GM12872 (cell line): ENCODE data around the gene YPEL1.

ENCODE experiments used
- TF ChIP-seq, protein P1 (sequence below): IDR thresholded peaks from 3 replicates; pipeline ENCODE4 v1.5.1; 2011; ENCODE audit warnings: low read depth, mild to moderate bottlenecking, low read length, moderate library complexity; ENCODE audit not compliant: insufficient read depth

The YPEL1 gene

DNA sequence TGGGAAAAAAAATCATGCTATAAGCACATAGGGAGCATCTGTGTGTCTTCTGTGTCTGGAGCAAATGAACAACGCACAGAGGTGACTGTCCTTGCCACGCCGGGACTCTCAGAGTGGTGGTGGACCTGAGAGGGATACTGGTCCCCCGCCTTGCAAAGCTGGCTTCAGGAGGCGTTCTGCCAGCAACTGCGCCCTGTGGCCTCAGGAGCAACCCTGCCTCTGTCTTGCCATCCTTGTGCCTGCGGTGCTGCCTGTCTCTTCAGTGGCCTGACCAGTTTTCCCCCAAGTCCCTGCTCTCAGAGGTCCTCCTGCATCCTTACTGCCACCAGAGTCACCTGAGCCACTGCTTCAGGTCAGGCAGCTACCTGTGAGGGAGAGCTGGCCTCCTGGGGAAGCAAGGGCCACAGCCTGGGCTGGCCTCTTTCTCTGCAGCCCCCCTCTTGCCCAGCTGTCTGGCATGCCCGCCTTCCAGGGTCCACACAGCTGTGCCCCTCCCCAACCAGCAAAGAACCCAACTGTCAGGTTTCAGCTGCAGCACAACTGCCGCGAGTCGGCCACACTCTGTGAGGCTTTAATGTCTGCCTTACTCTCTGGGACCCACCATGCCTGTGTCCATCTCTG, 30.4 kb upstream of the YPEL1 start:
- TF ChIP-seq, protein P1, sequence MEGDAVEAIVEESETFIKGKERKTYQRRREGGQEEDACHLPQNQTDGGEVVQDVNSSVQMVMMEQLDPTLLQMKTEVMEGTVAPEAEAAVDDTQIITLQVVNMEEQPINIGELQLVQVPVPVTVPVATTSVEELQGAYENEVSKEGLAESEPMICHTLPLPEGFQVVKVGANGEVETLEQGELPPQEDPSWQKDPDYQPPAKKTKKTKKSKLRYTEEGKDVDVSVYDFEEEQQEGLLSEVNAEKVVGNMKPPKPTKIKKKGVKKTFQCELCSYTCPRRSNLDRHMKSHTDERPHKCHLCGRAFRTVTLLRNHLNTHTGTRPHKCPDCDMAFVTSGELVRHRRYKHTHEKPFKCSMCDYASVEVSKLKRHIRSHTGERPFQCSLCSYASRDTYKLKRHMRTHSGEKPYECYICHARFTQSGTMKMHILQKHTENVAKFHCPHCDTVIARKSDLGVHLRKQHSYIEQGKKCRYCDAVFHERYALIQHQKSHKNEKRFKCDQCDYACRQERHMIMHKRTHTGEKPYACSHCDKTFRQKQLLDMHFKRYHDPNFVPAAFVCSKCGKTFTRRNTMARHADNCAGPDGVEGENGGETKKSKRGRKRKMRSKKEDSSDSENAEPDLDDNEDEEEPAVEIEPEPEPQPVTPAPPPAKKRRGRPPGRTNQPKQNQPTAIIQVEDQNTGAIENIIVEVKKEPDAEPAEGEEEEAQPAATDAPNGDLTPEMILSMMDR, result no peak

DNA sequence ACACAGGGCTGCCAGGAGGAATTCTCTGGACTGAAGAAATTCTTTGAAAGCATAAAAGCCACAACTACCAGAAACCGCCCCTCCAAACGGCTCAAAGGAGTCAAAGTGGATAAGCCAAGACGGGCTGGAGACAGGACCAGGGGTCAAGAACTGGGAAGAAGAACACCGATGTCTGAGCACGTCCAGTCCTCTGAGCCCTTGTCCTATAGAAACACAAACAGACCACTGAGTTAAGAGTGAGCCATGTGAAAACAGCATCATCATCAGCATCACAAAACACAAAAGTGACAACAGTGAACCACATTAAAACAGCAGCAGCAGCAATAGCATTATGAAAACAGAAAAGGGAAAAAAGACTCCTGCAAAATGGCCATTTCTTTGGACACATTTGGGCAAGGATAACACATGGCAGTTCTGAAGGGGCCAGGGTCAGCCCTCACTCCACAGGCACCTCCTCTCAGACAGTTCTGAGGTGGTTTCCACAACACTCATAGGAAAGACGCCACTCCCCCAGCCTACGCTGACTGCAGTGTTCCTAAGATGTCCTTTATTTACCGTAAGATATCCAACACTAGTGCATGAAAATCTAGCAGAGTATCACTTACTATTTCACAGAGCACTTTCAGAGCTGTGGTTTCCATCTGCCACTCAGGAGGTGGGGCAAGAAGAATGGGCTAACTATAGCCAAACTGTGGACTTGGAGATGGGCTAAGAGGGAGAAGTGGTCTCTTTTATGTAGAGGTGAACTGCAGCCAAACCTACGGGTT, 28.6 kb upstream of the YPEL1 start:
- TF ChIP-seq, protein P1, result no peak

DNA sequence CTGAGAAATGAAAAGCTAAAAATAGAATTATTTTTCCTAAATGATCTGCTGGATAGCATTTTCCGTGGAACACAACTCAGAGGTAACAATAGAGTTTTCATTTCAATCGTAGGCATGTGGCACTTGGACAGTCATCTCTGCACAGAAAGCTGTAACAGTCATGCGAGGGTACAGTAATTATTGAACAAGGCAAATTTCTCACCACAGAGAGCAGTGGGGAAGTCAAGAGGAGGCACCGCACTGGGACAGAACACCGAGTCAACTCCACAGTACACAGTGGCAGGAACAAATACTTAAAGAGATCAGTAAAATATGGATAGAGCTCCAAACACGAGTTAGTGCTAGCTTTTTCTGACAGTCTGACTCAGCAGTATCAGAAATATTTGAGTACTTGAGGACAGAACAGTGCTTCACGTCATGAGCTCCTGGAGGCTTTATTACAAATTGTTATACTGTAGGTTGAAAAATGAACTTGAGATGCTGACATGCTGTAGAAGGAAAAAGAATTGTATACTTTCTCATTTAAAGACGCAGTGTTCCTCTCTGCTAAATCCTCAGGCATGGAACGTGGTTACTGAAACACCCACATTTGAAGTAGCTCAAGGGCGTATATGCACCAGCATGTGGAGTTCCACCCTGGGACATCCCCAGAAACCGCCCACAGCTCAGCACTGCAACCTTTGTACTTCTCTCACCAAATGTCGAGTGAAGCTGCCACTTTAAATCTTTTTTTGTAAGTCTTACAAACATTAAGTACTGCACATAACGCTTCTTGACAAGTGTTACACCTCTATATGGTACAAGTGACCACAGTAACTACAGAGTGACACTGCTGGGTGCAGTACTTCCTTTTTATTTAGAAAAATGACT, 27.4 kb upstream of the YPEL1 start:
- TF ChIP-seq, protein P1, result no peak

DNA sequence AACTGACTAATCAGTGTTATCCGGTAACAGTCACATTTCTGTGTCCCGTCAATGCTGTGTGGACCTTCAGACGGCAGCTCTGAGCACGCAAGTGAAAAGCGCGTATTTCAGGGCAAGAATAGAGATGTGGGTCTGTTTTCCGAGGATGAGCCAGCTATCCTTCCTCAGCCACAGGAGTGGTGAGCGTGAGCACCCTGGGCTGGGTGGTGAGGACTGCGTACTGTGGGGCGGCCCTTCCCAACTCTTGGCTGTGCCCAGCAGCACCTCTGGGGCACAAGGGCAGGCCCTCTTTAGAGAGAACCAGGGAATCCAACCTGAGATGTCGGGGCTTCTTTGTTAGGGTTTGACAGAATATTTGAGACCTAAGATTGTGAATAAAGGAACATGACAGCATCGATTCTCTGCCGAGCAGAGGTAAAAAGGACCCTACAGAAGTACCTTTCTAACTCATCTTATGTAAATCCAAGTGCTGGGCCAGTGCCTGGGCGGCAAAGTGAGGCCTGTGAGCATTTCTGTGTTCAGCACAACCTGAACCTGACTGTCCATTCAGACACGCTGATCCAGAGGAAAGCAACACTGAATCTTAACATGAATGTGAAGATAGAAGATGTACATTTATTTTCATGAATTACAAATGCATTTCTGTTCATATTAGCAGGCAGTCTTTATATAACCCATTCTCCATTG, 26.5 kb upstream of the YPEL1 start:
- TF ChIP-seq, protein P1, result no peak

DNA sequence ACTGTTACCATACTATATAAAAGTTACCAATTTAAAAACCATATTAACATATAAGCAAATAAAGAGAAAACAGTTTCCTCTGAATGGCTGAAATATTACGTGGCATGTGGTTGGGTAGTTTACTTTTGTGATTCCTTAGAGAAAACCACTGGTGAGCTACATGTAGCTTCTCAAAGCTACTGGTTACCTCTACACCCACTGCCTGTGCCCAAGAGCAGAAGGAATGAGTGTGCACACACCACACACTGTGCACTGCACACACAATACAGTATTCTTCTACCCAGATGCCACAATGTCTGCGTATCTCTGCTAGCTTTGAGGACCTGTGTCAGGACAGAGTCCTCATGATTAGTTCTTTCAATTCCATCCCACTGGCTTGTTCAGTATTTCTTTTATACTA, 25.5 kb upstream of the YPEL1 start:
- TF ChIP-seq, protein P1, result no peak

DNA sequence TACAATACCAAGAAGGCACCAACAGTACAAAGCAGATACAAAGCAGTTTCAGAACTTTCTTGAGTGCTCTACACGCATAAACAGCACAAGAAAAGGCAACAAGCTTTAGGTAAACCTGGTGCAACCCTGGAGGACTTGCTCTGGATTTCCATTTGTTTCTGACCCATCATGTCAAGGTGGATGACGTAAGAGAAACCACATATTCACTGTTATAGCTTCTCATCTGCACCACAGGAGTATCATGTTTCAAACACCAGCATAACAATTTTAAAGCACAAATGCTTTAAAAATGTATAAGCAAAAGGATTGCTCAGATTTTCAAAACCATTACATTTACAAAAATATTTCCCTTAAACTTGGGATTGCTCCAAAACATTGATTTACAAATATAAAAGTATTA, 25.0 kb upstream of the YPEL1 start:
- TF ChIP-seq, protein P1, result no peak
